ENCODE measurements around the gene MGME1. TPM values are rescaled to one million over a fixed set of nuclear protein-coding genes. Genes with fewer than 3 reads are reported as not detected.

Gene MGME1
- total and polyA plus RNA-seq, 3 experiments from 2014 or later = 11.9 to 31.8 (median 29.2) TPM

DNA sequence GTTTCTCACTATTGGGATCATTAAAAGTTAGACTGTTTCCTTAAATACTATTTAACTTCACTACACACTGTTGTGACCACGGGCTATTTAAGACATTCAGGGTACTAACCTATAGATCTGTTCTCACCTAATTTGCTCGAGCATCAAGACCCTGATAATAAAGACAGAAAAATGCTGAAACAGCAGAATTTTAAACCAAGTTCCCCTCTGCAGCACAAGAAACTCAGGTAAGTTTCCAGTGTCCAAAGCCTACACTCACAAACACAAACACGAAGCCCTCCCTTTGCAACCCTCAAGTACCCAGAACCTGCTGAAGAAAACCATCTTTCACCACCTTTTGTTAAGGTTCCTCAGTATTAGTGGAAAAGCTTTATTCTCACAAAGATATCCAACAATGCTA is 4.2 kb upstream of the MGME1 start:
- ChIA-PET POLR2A (interaction anchor here (0.6 kb wide), 1 partner anchor 8 kb away, joined by 5 read pairs; no protein-coding TSS in a partner anchor), CTCF (interaction anchor here (1.1 to 4.1 kb wide), 5 partner anchors 10 to 284 kb away, joined by 3 to 22 read pairs (median 11); partner anchors contain the start of gene RRBP1)
- Mint-ChIP-seq H3K4me3 (peak overlapping the region; percentile 84 to 97 (median 94)), H3K9me3 (no peaks in the 10 kb centered on the region), H3K27me3 (no peaks in the 10 kb centered on the region), H3K4me1 (peaks cover 71 to 82% (median 76%) of the 10 kb centered on the region in 3 donors), H3K36me3 (peaks cover 0 to 27% (median 2%) of the 10 kb centered on the region in 3 donors), H3K27ac (peak overlapping the region; percentile 90 to 98 (median 96))
- no peak for DNase-seq
- Histone ChIP-seq H3K36me3 (ENCODE audit: insufficient read depth, low read length) (no peaks in the 10 kb centered on the region), H3K27ac (ENCODE audit: low read depth, low read length) (peak overlapping the region; percentile 49), H3K4me3 (ENCODE audit: low read length) (peak overlapping the region; percentile 95), H3K27me3 (ENCODE audit: insufficient read depth, low read length, poor library complexity, severe bottlenecking) (no peaks in the 10 kb centered on the region), H3K9me3 (ENCODE audit: low read length) (no peaks in the 10 kb centered on the region), H3K4me1 (ENCODE audit: insufficient read depth, low read length) (peaks cover 60% of the 10 kb centered on the region)

DNA sequence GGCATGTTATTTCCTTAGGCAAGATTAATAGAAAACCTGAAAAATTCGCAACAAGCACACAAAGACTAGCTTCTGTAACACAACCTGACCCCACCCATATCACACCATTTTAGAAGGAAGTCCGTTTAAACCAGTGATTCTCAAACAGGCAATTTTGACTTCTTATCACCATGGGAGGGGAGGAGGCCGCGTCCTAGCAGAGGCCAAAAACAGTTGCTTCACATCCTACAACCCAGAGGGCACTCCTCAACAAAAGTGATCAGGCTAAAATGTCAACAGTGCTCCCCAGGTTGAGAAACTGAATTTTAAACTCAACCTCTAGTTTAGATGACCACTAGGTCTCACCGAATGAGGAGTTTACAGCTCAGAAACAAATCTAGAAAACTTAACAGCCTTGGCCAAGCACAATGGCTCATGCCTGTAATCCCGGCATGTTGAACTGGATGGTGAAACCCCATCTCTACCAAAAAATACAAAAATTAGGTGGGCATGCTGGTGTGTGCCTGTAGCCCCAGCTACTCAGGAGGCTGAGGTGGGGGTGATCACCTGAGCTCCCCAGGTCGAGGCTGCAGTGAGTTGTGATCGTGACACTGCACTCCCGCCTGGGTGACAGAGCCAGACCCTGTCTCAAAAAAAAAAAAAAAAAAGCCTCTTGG is 3.6 kb upstream of the MGME1 start:
- Mint-ChIP-seq H3K4me1 (peaks cover 71 to 82% (median 76%) of the 10 kb centered on the region in 3 donors), H3K9me3 (no peaks in the 10 kb centered on the region), H3K36me3 (peaks cover 0 to 32% (median 2%) of the 10 kb centered on the region in 3 donors), H3K27ac (peak overlapping the region; percentile 90 to 98 (median 96)), H3K4me3 (peak overlapping the region; percentile 84 to 97 (median 94)), H3K27me3 (no peaks in the 10 kb centered on the region)
- Histone ChIP-seq H3K4me1 (ENCODE audit: insufficient read depth, low read length) (peaks cover 59% of the 10 kb centered on the region), H3K4me3 (ENCODE audit: low read length) (peak overlapping the region; percentile 95), H3K9me3 (ENCODE audit: low read length) (no peaks in the 10 kb centered on the region), H3K27ac (ENCODE audit: low read depth, low read length) (peak overlapping the region; percentile 90), H3K27me3 (ENCODE audit: insufficient read depth, low read length, poor library complexity, severe bottlenecking) (no peaks in the 10 kb centered on the region), H3K36me3 (ENCODE audit: insufficient read depth, low read length) (no peaks in the 10 kb centered on the region)
- DNase-seq = no peak
- POLR2A ChIA-PET = interaction anchor here (0.6 to 1.0 kb wide), 3 partner anchors 9 to 460 kb away, joined by 4 to 5 read pairs (median 4); no protein-coding TSS in a partner anchor
- CTCF ChIA-PET = interaction anchor here (0.7 to 4.1 kb wide), 10 partner anchors 10 to 798 kb away, joined by 3 to 22 read pairs (median 7); partner anchors contain the start of genes DSTN and RRBP1

DNA sequence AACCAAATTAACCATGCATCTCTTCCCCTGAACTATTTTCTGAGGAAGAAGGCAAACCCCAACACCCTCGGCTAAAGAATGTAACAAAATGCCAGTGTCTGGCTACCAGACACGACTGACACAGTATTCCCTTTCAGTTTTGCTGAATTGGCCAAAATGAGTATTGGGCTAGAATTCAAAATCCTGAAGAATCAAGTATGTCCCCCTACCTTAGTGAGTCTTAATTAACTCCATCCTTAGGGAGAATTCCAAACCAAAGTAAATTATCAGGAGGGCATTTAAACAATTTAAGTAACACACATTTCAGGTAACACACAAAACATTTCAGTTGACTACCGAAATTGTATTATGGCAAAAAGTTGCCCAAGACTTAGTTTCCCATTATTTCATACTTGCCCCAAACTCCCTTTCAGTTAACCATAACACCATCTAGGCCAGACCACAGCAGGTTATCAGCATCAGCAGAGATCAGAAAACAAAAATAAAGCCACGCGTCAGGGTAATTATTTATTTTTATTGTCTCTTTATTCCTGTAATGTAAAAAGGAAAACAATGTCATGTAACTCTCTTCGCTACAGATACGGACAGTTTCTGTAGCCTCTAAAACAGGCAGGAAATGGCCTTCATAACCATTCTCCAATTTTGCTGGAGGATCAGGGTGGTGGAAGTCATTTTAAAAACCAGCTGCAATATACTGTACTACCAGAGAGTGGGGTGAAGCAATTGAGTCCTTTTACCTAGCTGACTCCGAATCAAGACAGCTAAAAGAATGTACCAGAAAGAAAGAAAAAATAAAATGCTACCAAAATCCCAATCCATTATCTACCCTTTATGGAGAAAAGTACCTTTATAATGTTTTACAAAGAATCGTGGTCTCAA is 2.1 kb upstream of the MGME1 start:
- Mint-ChIP-seq H3K4me1 (peaks cover 70 to 82% (median 78%) of the 10 kb centered on the region in 3 donors), H3K27ac (peak overlapping the region; percentile 90 to 98 (median 96)), H3K9me3 (no peaks in the 10 kb centered on the region), H3K36me3 (peaks cover 0 to 32% (median 2%) of the 10 kb centered on the region in 3 donors), H3K4me3 (peak overlapping the region; percentile 84 to 97 (median 94)), H3K27me3 (no peaks in the 10 kb centered on the region)
- peak overlapping the region; percentile 95 for H3K4me3 ChIP-seq (ENCODE audit: low read length)
- CTCF ChIA-PET = interaction anchor here (0.9 to 4.1 kb wide), 8 partner anchors 11 to 462 kb away, joined by 3 to 22 read pairs (median 9); partner anchors contain the start of genes RRBP1 and ZNF133
- H3K27me3 ChIP-seq (ENCODE audit: insufficient read depth, low read length, poor library complexity, severe bottlenecking) = no peaks in the 10 kb centered on the region
- no peaks in the 10 kb centered on the region for H3K9me3 ChIP-seq (ENCODE audit: low read length)
- H3K27ac ChIP-seq (ENCODE audit: low read depth, low read length) = peak overlapping the region; percentile 90
- H3K36me3 ChIP-seq (ENCODE audit: insufficient read depth, low read length) = no peaks in the 10 kb centered on the region
- peak in 2 of 5 donors; percentile 35 to 50 for DNase-seq
- POLR2A ChIA-PET = interaction anchor here (0.7 to 1.5 kb wide), 4 partner anchors 283 to 461 kb away, joined by 4 to 5 read pairs (median 4); partner anchors contain the start of genes DSTN and ZNF133
- H3K4me1 ChIP-seq (ENCODE audit: insufficient read depth, low read length) = peaks cover 64% of the 10 kb centered on the region

DNA sequence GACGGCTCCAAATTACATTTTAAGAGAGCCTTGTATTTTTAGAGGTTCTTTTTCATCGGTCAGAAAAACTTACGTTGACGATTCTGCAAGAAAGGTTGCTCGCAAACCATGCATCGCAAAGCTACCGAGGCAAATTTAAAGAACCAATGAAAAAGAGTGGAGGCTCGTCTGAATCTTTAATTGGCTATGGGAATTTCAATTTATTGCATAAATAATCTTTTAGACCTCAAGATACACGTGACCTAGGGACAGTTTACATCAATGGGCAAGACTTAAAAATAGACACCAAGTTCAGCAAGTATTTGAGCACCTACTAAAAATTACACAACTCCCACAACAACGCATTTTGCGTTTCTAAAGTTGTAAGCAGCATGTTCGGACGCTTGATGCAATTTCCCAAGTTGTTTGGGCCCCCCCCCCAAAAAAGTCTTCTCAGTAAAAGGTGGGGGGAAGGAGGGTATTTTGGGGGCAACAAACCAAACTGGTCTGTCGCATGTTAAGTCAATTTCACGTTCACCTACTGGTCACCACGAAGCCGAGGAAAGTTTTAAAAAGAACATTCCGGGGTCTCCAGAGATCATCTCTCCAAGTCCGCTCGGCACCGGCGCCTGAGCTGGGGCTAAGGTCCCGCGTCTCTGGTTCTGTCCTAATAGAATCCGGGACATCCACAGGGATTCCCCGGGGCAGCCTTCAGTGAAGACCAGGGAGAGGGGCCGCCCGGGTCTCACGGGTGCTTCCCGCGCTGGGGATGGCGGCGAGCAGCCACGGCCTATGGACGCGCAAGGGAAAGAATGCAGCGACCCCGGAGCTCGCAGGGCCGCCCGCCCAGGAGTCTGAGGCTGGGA is 1.1 kb upstream of the MGME1 start:
- Histone ChIP-seq H3K4me1 (ENCODE audit: insufficient read depth, low read length) (peaks cover 65% of the 10 kb centered on the region), H3K27ac (ENCODE audit: low read depth, low read length) (peak overlapping the region; percentile 90), H3K36me3 (ENCODE audit: insufficient read depth, low read length) (no peaks in the 10 kb centered on the region), H3K4me3 (ENCODE audit: low read length) (peak overlapping the region; percentile 95), H3K9me3 (ENCODE audit: low read length) (no peaks in the 10 kb centered on the region), H3K27me3 (ENCODE audit: insufficient read depth, low read length, poor library complexity, severe bottlenecking) (no peaks in the 10 kb centered on the region)
- POLR2A ChIA-PET = interaction anchor here (0.8 to 2.7 kb wide), 6 partner anchors 12 to 539 kb away, joined by 3 to 17 read pairs (median 4); partner anchors contain the start of genes DSTN, RRBP1 and ZNF133
- Mint-ChIP-seq H3K27ac (peak overlapping the region; percentile 90 to 98 (median 96)), H3K27me3 (no peaks in the 10 kb centered on the region), H3K4me1 (peaks cover 72 to 83% (median 78%) of the 10 kb centered on the region in 3 donors), H3K4me3 (peak overlapping the region; percentile 84 to 97 (median 94)), H3K36me3 (peaks cover 0 to 35% (median 2%) of the 10 kb centered on the region in 3 donors), H3K9me3 (no peaks in the 10 kb centered on the region)
- CTCF ChIA-PET = interaction anchor here (0.8 to 4.1 kb wide), 12 partner anchors 12 to 463 kb away, joined by 3 to 22 read pairs (median 4); partner anchors contain the start of genes DSTN, KAT14, PET117 and RRBP1
- peak in 1 of 5 donors; percentile 8 for DNase-seq

DNA sequence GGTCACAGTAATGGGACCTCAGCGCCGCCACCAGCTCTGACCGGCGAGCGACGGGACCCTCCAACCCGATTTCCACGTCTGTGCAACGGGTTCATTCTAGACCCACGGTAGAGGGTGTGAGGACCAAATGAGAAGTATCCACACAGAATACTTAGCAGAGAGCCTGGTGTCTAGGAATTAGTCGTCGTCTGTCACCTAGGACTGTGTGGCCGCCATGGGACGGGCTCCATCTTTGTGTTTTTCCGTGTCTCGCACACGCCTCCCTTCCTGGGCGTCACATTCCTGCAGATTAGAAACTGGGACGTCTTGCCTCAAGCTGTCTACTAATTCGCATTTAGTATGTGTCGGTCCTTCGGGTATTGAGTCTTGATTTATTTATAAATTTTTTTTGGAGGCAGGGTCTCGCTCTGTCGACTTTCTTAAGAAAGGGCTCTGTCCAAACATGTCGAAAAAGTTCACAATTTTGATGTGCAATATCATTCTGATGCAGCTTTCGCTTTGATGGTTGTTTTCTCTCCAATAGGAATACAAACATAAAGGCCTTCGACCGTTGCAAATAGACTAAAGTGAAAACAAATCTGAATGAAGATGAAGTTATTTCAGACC is 563 bp downstream of the MGME1 start:
- no peaks in the 10 kb centered on the region for H3K27me3 ChIP-seq (ENCODE audit: insufficient read depth, low read length, poor library complexity, severe bottlenecking)
- Mint-ChIP-seq H3K4me1 (peaks cover 62 to 82% (median 77%) of the 10 kb centered on the region in 3 donors), H3K27ac (peak overlapping the region; percentile 96 to 99 (median 98)), H3K4me3 (peak overlapping the region; percentile 92 to 98 (median 96)), H3K27me3 (no peaks in the 10 kb centered on the region), H3K36me3 (peaks cover 0 to 34% (median 0%) of the 10 kb centered on the region in 3 donors), H3K9me3 (no peaks in the 10 kb centered on the region)
- CTCF ChIA-PET = interaction anchor here (1.1 to 2.3 kb wide), 2 partner anchors 29 to 287 kb away, joined by 3 to 7 read pairs; partner anchors contain the start of gene RRBP1
- POLR2A ChIA-PET = interaction anchor here (2.7 kb wide), 1 partner anchor 287 kb away, joined by 17 read pairs; the partner anchor contains the start of gene RRBP1
- peak overlapping the region; percentile 90 for H3K27ac ChIP-seq (ENCODE audit: low read depth, low read length)
- H3K36me3 ChIP-seq (ENCODE audit: insufficient read depth, low read length) = no peaks in the 10 kb centered on the region
- no peaks in the 10 kb centered on the region for H3K9me3 ChIP-seq (ENCODE audit: low read length)
- peaks cover 55% of the 10 kb centered on the region for H3K4me1 ChIP-seq (ENCODE audit: insufficient read depth, low read length)
- H3K4me3 ChIP-seq (ENCODE audit: low read length) = peak overlapping the region; percentile 95
- peak in 3 of 5 donors; percentile 46 to 68 (median 50) for DNase-seq

DNA sequence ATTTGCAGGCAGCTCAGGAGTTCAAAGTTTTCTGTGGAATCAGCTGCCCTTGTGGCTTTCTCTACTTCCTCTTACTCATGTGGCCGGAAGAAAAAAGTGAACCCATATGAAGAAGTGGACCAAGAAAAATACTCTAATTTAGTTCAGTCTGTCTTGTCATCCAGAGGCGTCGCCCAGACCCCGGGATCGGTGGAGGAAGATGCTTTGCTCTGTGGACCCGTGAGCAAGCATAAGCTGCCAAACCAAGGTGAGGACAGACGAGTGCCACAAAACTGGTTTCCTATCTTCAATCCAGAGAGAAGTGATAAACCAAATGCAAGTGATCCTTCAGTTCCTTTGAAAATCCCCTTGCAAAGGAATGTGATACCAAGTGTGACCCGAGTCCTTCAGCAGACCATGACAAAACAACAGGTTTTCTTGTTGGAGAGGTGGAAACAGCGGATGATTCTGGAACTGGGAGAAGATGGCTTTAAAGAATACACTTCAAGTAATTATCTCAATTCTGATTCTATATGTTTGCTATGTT is 1.1 kb downstream of the MGME1 start:
- Mint-ChIP-seq H3K27me3 (no peaks in the 10 kb centered on the region), H3K9me3 (no peaks in the 10 kb centered on the region), H3K4me3 (peak overlapping the region; percentile 92 to 98 (median 96)), H3K36me3 (peaks cover 0 to 36% (median 0%) of the 10 kb centered on the region in 3 donors), H3K4me1 (peaks cover 59 to 81% (median 77%) of the 10 kb centered on the region in 3 donors), H3K27ac (peak overlapping the region; percentile 96 to 99 (median 98))
- Histone ChIP-seq H3K36me3 (ENCODE audit: insufficient read depth, low read length) (no peaks in the 10 kb centered on the region), H3K27ac (ENCODE audit: low read depth, low read length) (peak overlapping the region; percentile 90), H3K4me1 (ENCODE audit: insufficient read depth, low read length) (peaks cover 50% of the 10 kb centered on the region), H3K27me3 (ENCODE audit: insufficient read depth, low read length, poor library complexity, severe bottlenecking) (no peaks in the 10 kb centered on the region), H3K9me3 (ENCODE audit: low read length) (no peaks in the 10 kb centered on the region), H3K4me3 (ENCODE audit: low read length) (peak overlapping the region; percentile 95)
- POLR2A ChIA-PET = interaction anchor here (2.7 kb wide), 1 partner anchor 288 kb away, joined by 17 read pairs; the partner anchor contains the start of gene RRBP1
- CTCF ChIA-PET = interaction anchor here (1.5 to 2.3 kb wide), 2 partner anchors 26 to 288 kb away, joined by 6 to 7 read pairs; partner anchors contain the start of gene RRBP1
- peak; percentile 13 to 55 (median 21) for DNase-seq
